Naive thymus-derived CD4-positive, alpha-beta T cell (primary cell): ENCODE data around the gene SCO2. TPM values are rescaled to one million over a fixed set of nuclear protein-coding genes. Genes with fewer than 3 reads are reported as not detected.

Experiments
- ATAC-seq: fragments of 150-1000 bp; cut with Tn5 transposase; 2 replicates; pipeline ENCODE4 v1.10.0; 2021; ENCODE audit warnings: mild to moderate bottlenecking, moderate library complexity
- CTCF ChIA-PET: fragments of 350-600 bp; sonication (Branson Sonifier 250); formaldehyde crosslinking; loops from one replicate; lab custom pipeline; 2021; ENCODE audit warnings: antibody characterized with exemption; lab: Charles Lee
- POLR2A ChIA-PET: fragments of 350-600 bp; sonication (Branson Sonifier 250); formaldehyde crosslinking; loops from one replicate; lab custom pipeline; 2021; ENCODE audit warnings: antibody characterized with exemption, inconsistent platforms; lab: Charles Lee
- DNase-seq, 9 donors: peaks; one replicate each; pipeline versions ENCODE4 v3.0.0 to v3.0.0-alpha.2; 2020 to 2022; ENCODE audit warnings: mixed read lengths in 1 of 9
- H3K27ac ChIP-seq: one replicate; pipeline ENCODE4 v1.7.0; 2013; ENCODE audit warnings: mild to moderate bottlenecking, low read depth, low read length, moderate library complexity
- H3K27me3 ChIP-seq, 2 donors: one replicate each; pipeline ENCODE4 v1.7.0; 2013; ENCODE audit warnings: low read length in 2 of 2, mild to moderate bottlenecking in 2 of 2, moderate library complexity in 2 of 2; ENCODE audit not compliant: control insufficient read depth in 2 of 2, insufficient read depth in 2 of 2
- H3K36me3 ChIP-seq, 3 experiments: 1 replicate in 2 of 3; 2 replicates in 1 of 3; pipeline ENCODE4 v1.7.0; 2013; ENCODE audit warnings: low read length in 3 of 3, mild to moderate bottlenecking in 3 of 3, moderate library complexity in 1 of 3; ENCODE audit not compliant: insufficient read depth in 3 of 3, control insufficient read depth in 2 of 3
- H3K4me1 ChIP-seq, 2 donors: one replicate each; pipeline ENCODE4 v1.7.0; 2013; ENCODE audit warnings: low read length in 2 of 2, mild to moderate bottlenecking in 2 of 2, moderate library complexity in 1 of 2; ENCODE audit not compliant: control insufficient read depth in 2 of 2, insufficient read depth in 2 of 2
- H3K4me3 ChIP-seq: 2 replicates; pipeline ENCODE4 v1.7.0; 2013; ENCODE audit warnings: mild to moderate bottlenecking, low read length
- H3K9me3 ChIP-seq, 3 experiments: 1 replicate in 2 of 3; 2 replicates in 1 of 3; pipeline ENCODE4 v1.7.0; 2013; ENCODE audit warnings: low read length in 3 of 3; ENCODE audit not compliant: control insufficient read depth in 2 of 3
- H3K27ac Mint-ChIP-seq, 9 donors: one replicate each; pipeline ENCODE4 v1.8.0; 2020 to 2022; ENCODE audit warnings: mixed read lengths in 9 of 9, mild to moderate bottlenecking in 8 of 9, moderate library complexity in 5 of 9, inconsistent platforms in 2 of 9
- H3K27me3 Mint-ChIP-seq, 5 donors: one replicate each; pipeline ENCODE4 v1.8.0; 2021 to 2022; ENCODE audit warnings: mixed read lengths in 5 of 5, mild to moderate bottlenecking in 1 of 5
- H3K36me3 Mint-ChIP-seq, 5 donors: one replicate each; pipeline ENCODE4 v1.8.0; 2020 to 2022; ENCODE audit warnings: mixed read lengths in 5 of 5, mild to moderate bottlenecking in 3 of 5, inconsistent platforms in 1 of 5
- H3K4me1 Mint-ChIP-seq, 7 donors: one replicate each; pipeline ENCODE4 v1.8.0; 2020 to 2022; ENCODE audit warnings: mixed read lengths in 7 of 7, mild to moderate bottlenecking in 3 of 7, inconsistent platforms in 1 of 7
- H3K4me3 Mint-ChIP-seq, 10 donors: one replicate each; pipeline ENCODE4 v1.8.0; 2020 to 2022; ENCODE audit warnings: mild to moderate bottlenecking in 10 of 10, mixed read lengths in 10 of 10, moderate library complexity in 6 of 10, inconsistent platforms in 2 of 10
- H3K9me3 Mint-ChIP-seq, 11 donors: one replicate each; pipeline ENCODE4 v1.8.0; 2020 to 2022; ENCODE audit warnings: mixed read lengths in 11 of 11, mild to moderate bottlenecking in 4 of 11, inconsistent platforms in 1 of 11, moderate library complexity in 1 of 11
- intact Hi-C, 2 donors: fragments of 100-400 bp; cut with micrococcal nuclease; formaldehyde crosslinking; loops; one replicate each; pipeline ENCODE4 v1.15.1; 2023
- polyA plus RNA-seq, 2 donors: library from polyadenylated mRNA; unstranded; fragments of 300-500 nt; fragmentation: Illumina TruSeq; gene quantifications; one replicate each; pipeline ENCODE4 v1.2.3, GENCODE V29; 2021
- total RNA-seq, 6 experiments: library from RNA in 5 of 6; stranded (reverse) in 5 of 6; gene quantifications; 1 replicate in 5 of 6; 2 replicates in 1 of 6; pipeline ENCODE4 v1.2.3 and lab custom pipeline; 2021 to 2026

Gene SCO2
- total and polyA plus RNA-seq, 7 experiments from 2014 or later, result 2.2 to 12.0 (median 5.5) TPM

DNA sequence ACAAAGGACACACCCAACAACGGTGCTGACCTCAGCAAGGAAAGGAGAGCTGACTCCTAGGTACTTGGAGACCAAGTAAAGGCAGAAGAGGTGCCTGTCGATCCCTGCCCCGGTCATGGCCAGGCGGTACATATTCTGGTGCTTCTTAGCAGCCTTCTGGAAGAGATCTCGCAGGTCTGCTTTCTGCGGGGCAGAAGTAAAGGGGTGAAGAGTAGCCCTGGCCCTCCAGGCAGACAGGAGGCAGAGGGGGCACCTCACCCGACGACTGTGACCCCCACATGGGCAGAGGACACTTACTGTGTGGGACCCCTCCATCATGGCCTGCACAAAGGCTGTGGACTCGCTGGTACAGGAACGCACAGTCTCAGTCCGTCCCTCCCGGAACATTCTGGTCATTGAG, 45.5 kb upstream of the SCO2 start:
- DNase-seq (no peak), ATAC-seq (no peak)
- Mint-ChIP-seq H3K4me3 (no peak overlapping the region), H3K27me3 (no peaks in the 10 kb centered on the region), H3K9me3 (no peaks in the 10 kb centered on the region), H3K27ac (no peak overlapping the region), H3K4me1 (peaks cover 0 to 2% (median 0%) of the 10 kb centered on the region in 7 donors), H3K36me3 (peaks cover 0 to 21% (median 7%) of the 10 kb centered on the region in 5 donors)
- Histone ChIP-seq H3K27ac (no peak overlapping the region), H3K9me3 (no peaks in the 10 kb centered on the region), H3K4me3 (no peak overlapping the region), H3K36me3 (peaks cover 0 to 49% (median 2%) of the 10 kb centered on the region in 3 experiments), H3K4me1 (no peaks in the 10 kb centered on the region), H3K27me3 (no peaks in the 10 kb centered on the region)
- intact Hi-C loops, result no loop called here
- CTCF ChIA-PET, result no interaction called here
- POLR2A ChIA-PET, result interaction anchor here (1.3 kb wide), 1 partner anchor 8 kb away, joined by 3 read pairs; the partner anchor contains the start of gene SYCE3

DNA sequence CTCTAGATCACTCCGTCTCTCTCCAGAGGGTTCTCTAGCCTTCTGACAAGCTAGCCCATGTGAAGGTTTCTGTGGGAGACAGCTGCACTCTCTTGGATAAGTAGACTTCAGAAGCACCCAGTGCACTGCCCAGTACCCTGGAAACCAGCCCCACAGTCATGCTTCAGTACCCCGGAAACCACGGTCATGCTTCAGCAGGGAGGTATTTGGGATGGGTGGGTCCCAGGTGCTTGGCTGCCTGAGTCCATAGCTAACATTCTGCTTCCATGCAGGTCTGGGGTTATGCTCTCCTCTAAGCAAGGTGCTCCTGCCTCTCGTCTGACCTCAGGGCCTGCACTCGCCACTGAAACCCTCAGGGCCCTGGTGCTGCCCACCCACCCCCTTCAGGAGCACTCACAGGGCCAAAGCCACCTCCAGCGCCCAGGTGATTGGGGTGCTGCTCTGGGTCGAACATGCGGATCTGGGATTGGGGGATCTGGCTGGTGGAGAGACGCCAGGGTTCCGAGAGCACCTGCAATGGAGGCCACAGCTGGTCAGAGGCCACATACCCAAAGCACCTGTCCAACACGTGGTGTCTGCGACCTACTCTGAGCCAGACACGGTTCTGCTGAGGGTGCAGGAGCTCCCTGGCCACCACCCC, 44.6 kb upstream of the SCO2 start:
- POLR2A ChIA-PET, result interaction anchor here (1.4 kb wide), 1 partner anchor 12 kb away, joined by 7 read pairs; the partner anchor contains the start of gene CHKB

DNA sequence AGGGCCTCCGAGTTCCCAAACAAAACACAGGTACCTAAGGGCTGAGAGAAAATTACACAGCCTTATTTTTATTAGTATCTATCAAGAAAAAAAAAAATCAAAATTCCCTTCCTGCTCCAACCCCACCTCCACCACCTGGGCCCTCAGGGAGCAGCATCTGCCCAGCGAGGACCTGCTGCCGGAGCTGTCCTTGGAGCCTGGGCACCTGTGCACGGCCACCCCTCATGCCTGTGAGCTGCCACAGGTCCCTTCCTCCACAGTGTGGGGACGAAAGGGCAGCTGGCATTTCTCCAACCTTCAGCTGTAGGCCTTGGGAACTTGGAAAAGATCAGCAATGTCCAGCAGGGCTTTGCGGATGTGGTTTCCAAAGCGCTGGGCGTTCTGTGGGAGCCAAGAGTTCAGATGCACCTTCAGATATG, 43.7 kb upstream of the SCO2 start:
- Histone ChIP-seq H3K4me3 (no peak overlapping the region), H3K4me1 (no peaks in the 10 kb centered on the region), H3K27ac (no peak overlapping the region), H3K9me3 (no peaks in the 10 kb centered on the region), H3K36me3 (peaks cover 0 to 44% (median 2%) of the 10 kb centered on the region in 3 experiments), H3K27me3 (no peaks in the 10 kb centered on the region)
- Mint-ChIP-seq H3K27me3 (peaks cover 0 to 6% (median 0%) of the 10 kb centered on the region in 5 donors), H3K36me3 (peaks cover 0 to 21% (median 7%) of the 10 kb centered on the region in 5 donors), H3K27ac (no peak overlapping the region), H3K4me1 (peaks cover 0 to 2% (median 0%) of the 10 kb centered on the region in 7 donors), H3K9me3 (no peaks in the 10 kb centered on the region), H3K4me3 (no peak overlapping the region)
- ATAC-seq (no peak), DNase-seq (no peak)
- ChIA-PET POLR2A (interaction anchor here (1.4 kb wide), 1 partner anchor 13 kb away, joined by 7 read pairs; the partner anchor contains the start of gene CHKB), CTCF (no interaction called here)
- intact Hi-C loops, result no loop called here

More for the DNA sequence above, 44.6 kb upstream of the SCO2 start:
- no peaks in the 10 kb centered on the region for H3K27me3 Mint-ChIP-seq
- Histone ChIP-seq H3K27ac (no peak overlapping the region), H3K4me3 (no peak overlapping the region), H3K36me3 (peaks cover 0 to 44% (median 2%) of the 10 kb centered on the region in 3 experiments), H3K9me3 (no peaks in the 10 kb centered on the region), H3K27me3 (no peaks in the 10 kb centered on the region), H3K4me1 (no peaks in the 10 kb centered on the region)
- H3K4me1 Mint-ChIP-seq, result peaks cover 0 to 2% (median 0%) of the 10 kb centered on the region in 7 donors
- no peaks in the 10 kb centered on the region for H3K9me3 Mint-ChIP-seq
- H3K4me3 Mint-ChIP-seq, result no peak overlapping the region
- CTCF ChIA-PET, result interaction anchor here (0.9 kb wide), 1 partner anchor 45 kb away, joined by 3 read pairs; the partner anchor contains the start of gene SCO2
- H3K27ac Mint-ChIP-seq, result no peak overlapping the region
- intact Hi-C loops, result no loop called here
- DNase-seq (no peak), ATAC-seq (no peak)
- H3K36me3 Mint-ChIP-seq, result peaks cover 0 to 21% (median 7%) of the 10 kb centered on the region in 5 donors

DNA sequence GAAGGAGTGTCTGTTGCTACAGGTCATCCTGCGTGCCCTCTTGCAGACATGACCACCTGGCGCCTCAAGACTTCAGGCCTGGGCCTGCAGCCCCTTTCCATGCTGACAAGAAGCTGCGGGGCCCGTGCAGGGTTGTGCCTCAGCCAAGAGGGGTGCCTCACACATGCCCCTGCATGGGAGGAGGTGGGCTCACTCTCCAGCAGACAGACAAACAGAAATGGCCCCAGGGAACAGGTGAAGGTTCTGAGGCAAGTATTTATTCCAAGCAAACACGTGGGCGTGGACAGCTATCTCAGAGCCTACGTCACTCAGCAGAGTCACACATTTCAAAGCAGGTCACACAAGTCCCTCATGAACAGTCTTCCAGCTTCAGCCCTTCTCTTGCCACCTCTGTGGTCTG, 43.2 kb upstream of the SCO2 start:
- DNase-seq, result no peak
- H3K27me3 Mint-ChIP-seq, result peaks cover 0 to 9% (median 0%) of the 10 kb centered on the region in 5 donors
- no peak overlapping the region for H3K27ac ChIP-seq
- ChIA-PET CTCF (no interaction called here), POLR2A (interaction anchor here (1.4 kb wide), 1 partner anchor 14 kb away, joined by 7 read pairs; the partner anchor contains the start of gene CHKB)
- no peaks in the 10 kb centered on the region for H3K9me3 ChIP-seq
- H3K4me3 ChIP-seq, result no peak overlapping the region
- H3K4me1 Mint-ChIP-seq, result peaks cover 0 to 3% (median 2%) of the 10 kb centered on the region in 7 donors
- no peak overlapping the region for H3K27ac Mint-ChIP-seq
- peaks cover 0 to 21% (median 7%) of the 10 kb centered on the region in 5 donors for H3K36me3 Mint-ChIP-seq
- no peak overlapping the region for H3K4me3 Mint-ChIP-seq
- H3K36me3 ChIP-seq, result peaks cover 0 to 44% (median 2%) of the 10 kb centered on the region in 3 experiments
- ATAC-seq, result no peak
- peaks cover 0 to under 1% of the 10 kb centered on the region in 2 donors for H3K4me1 ChIP-seq
- no peaks in the 10 kb centered on the region for H3K9me3 Mint-ChIP-seq
- H3K27me3 ChIP-seq, result no peaks in the 10 kb centered on the region
- intact Hi-C loops, result no loop called here

DNA sequence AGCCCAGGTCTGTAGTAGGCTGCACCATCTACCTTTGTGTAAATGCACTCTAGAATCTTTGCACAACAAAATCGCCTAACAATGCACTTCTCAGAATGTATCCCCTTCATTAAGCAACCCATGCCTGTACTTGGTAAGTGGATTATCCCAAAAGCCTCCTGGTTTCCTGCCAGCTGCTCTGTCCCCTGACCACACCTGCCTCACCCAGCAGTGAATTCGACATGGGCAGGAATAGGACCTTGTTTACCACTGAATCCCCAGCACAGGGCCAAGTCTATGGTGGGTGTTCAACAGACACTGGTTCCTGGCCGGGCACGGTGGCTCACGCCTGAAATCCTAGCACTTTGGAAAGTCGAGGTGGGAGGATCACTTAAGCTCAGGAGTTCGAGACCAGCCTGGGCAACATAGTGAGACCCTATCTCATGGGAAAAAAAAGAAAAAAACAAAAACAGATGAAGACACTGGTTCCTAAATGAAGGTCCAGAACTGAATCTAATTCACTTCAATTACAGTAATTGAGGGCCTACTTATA, 42.4 kb upstream of the SCO2 start:
- DNase-seq (no peak), ATAC-seq (no peak)
- H3K27me3 Mint-ChIP-seq, result peaks cover 0 to 11% (median 0%) of the 10 kb centered on the region in 5 donors
- CTCF ChIA-PET, result no interaction called here
- intact Hi-C loops, result no loop called here
- Histone ChIP-seq H3K27me3 (no peaks in the 10 kb centered on the region), H3K4me3 (no peak overlapping the region), H3K4me1 (peaks cover 0 to 4% of the 10 kb centered on the region in 2 donors), H3K27ac (no peak overlapping the region), H3K36me3 (peaks cover 0 to 43% (median 2%) of the 10 kb centered on the region in 3 experiments), H3K9me3 (no peaks in the 10 kb centered on the region)
- H3K4me1 Mint-ChIP-seq, result peaks cover 0 to 11% (median 9%) of the 10 kb centered on the region in 7 donors
- POLR2A ChIA-PET, result no interaction called here
- H3K9me3 Mint-ChIP-seq, result no peaks in the 10 kb centered on the region
- H3K36me3 Mint-ChIP-seq, result peaks cover 0 to 21% (median 7%) of the 10 kb centered on the region in 5 donors
- H3K4me3 Mint-ChIP-seq, result no peak overlapping the region
- no peak overlapping the region for H3K27ac Mint-ChIP-seq

DNA sequence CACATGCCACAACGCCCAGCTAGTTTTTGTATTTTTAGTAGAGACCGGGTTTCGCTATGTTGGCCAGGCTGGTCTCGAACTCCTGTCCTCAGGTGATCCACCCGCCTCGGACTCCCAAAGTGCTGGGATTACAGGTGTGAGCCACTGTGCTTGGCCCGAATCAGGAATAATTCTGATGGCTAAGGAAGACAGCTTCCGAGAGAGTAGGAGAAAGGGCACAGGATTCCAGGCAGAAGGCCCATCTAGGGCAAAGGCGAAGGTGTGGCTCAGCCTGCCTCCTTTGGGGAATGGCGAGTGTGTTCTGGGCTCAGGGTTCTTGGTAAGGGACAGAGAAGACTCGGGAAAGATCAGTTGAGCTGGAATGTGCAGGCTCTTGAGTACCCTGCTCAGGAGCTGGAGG, 38.9 kb upstream of the SCO2 start:
- Histone ChIP-seq H3K4me1 (peaks cover 0 to 4% of the 10 kb centered on the region in 2 donors), H3K36me3 (peaks cover 0 to 8% (median 0%) of the 10 kb centered on the region in 3 experiments), H3K9me3 (no peaks in the 10 kb centered on the region), H3K4me3 (no peak overlapping the region), H3K27ac (no peak overlapping the region), H3K27me3 (no peaks in the 10 kb centered on the region)
- H3K4me1 Mint-ChIP-seq, result peaks cover 6 to 24% (median 14%) of the 10 kb centered on the region in 7 donors
- H3K9me3 Mint-ChIP-seq, result peaks cover 0 to 3% (median 0%) of the 10 kb centered on the region in 11 donors
- peaks cover 0 to 5% (median 0%) of the 10 kb centered on the region in 5 donors for H3K36me3 Mint-ChIP-seq
- ChIA-PET CTCF (interaction anchor here (0.6 to 2.7 kb wide), 5 partner anchors 12 to 579 kb away, joined by 3 to 11 read pairs (median 4); partner anchors contain the start of genes KLHDC7B and SCO2), POLR2A (interaction anchor here (1.0 to 4.4 kb wide), 12 partner anchors 8 to 57 kb away, joined by 3 to 33 read pairs (median 9); partner anchors contain the start of genes CHKB, CPT1B and SCO2)
- peaks cover 0 to 14% (median 0%) of the 10 kb centered on the region in 5 donors for H3K27me3 Mint-ChIP-seq
- DNase-seq (no peak), ATAC-seq (no peak)
- no peak overlapping the region for H3K27ac Mint-ChIP-seq
- peak overlapping the region in 4 of 10 donors; percentile 20 to 97 (median 93) for H3K4me3 Mint-ChIP-seq
- intact Hi-C loops, result no loop called here
